ENCODE results near the gene CHMP4A. TPM values are rescaled to one million over a fixed set of nuclear protein-coding genes. Genes with fewer than 3 reads are reported as not detected.

The CHMP4A gene
- total and polyA plus RNA-seq, 2 of the 13 experiments (the other 11 are each of a cell fraction or from before 2014, with no cell fraction given): 83.6 to 113 TPM

DNA sequence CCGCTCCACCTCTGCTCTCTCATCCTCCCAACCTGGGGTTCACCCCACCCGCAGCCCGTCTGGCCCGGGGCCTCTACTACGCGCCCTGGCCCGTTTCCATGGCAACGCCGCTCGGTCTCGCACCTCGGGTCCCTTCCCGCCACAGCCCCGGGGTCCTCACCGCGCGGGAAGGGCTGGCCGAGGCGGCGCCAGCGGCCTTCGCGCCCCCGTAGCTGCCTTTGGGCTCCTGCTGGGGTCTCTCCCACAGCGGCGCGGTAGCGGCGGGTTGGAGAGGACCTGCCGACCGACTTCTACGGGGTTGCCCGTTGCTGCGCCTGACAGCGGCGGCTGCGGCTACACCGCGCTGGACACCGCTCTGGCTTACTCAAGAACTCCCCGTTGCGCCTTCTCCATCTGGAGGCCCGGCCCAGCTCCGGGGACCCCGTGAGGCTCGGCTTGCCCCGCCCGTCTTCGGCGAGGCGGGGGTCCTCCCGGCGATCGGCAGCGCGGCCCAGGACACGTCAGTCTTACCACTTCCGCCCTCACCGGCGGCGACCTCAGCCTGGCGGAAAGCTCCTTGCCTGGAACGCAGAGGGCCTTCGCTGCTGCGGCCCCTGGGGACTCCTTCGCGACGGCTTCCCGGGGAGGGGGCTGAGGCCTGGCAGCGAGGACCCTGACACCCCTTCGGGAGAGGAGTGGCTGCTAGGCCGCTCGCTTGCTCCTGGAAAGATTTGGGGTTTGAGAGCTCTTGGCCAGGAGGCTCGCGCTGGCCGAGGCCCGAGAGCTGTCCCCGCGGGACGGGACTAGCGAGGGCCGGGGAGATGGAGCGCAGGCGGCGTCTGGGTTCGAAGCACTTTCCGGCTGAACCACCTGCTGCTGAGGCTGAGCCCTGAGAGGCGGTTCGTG is 17.9 kb downstream of the CHMP4A start, which contains the start of gene TM9SF1 (continued):
- TF ChIP-seq, protein P1, sequence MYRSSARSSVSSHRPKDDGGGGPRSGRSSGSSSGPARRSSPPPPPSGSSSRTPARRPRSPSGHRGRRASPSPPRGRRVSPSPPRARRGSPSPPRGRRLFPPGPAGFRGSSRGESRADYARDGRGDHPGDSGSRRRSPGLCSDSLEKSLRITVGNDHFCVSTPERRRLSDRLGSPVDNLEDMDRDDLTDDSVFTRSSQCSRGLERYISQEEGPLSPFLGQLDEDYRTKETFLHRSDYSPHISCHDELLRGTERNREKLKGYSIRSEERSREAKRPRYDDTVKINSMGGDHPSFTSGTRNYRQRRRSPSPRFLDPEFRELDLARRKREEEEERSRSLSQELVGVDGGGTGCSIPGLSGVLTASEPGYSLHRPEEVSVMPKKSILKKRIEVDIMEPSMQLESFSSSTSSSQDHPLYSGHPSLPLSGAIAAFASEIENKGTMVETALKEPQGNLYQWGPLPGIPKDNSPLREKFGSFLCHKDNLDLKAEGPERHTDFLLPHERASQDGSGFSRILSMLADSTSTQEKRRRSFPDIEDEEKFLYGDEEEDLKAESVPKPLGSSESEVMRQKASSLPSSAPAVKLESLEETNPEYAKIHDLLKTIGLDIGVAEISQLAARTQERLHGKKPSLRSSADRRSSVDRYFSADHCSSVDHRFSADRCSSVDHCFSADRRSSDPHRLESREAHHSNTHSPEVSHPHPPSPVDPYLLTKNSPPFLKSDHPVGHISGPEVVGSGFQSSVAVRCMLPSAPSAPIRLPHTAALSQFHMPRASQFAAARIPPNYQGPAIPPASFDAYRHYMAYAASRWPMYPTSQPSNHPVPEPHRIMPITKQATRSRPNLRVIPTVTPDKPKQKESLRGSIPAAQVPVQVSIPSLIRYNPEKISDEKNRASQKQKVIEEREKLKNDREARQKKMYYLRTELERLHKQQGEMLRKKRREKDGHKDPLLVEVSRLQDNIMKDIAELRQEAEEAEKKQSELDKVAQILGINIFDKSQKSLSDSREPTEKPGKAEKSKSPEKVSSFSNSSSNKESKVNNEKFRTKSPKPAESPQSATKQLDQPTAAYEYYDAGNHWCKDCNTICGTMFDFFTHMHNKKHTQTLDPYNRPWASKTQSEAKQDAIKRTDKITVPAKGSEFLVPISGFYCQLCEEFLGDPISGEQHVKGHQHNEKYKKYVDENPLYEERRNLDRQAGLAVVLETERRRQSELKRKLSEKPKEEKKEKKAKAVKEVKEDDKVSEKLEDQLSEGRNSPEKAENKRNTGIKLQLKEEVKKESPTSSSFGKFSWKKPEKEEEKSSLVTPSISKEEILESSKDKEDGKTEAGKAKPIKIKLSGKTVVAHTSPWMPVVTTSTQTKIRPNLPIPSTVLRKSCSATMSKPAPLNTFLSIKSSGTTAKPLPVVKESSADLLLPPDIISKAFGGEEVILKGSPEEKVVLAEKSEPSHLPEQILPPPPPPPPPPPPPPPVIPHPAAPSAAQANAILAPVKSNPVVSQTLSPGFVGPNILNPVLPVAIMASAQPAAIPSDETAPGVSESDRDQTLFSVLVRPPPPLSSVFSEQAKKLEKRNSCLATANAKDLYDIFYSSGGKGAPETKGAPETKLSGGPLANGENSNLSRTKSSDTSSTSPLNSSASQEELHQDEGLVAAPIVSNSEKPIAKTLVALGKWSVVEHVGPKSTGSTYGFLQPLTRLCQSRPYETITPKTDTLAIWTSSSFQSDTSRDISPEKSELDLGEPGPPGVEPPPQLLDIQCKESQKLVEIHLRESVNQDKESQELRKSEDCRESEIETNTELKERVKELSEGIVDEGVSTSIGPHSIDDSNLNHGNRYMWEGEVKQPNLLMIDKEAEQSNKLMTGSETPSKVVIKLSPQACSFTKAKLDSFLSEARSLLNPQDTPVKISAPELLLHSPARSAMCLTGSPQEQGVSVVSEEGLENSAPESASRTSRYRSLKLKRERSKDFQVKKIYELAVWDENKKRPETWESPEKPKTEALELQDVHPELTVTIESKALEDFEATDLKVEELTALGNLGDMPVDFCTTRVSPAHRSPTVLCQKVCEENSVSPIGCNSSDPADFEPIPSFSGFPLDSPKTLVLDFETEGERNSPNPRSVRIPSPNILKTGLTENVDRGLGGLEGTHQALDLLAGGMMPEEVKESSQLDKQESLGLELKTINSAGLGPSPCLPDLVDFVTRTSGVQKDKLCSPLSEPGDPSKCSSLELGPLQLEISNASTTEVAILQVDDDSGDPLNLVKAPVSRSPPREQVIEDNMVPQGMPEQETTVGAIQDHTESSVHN (CRISPR knock-in tag; IDR thresholded peaks at IDR 0.05): peak; percentile 98; the same call in 1 of the 2 replicates
- peak; percentile 97 for TF ChIP-seq ZSCAN29 (CRISPR knock-in tag; conservative IDR thresholded peaks at IDR 0.05)
- TF ChIP-seq PRMT3 (CRISPR knock-in tag; IDR thresholded peaks at IDR 0.05; ENCODE audit: borderline replicate concordance, low read depth): no peak
- TF ChIP-seq, protein P2, sequence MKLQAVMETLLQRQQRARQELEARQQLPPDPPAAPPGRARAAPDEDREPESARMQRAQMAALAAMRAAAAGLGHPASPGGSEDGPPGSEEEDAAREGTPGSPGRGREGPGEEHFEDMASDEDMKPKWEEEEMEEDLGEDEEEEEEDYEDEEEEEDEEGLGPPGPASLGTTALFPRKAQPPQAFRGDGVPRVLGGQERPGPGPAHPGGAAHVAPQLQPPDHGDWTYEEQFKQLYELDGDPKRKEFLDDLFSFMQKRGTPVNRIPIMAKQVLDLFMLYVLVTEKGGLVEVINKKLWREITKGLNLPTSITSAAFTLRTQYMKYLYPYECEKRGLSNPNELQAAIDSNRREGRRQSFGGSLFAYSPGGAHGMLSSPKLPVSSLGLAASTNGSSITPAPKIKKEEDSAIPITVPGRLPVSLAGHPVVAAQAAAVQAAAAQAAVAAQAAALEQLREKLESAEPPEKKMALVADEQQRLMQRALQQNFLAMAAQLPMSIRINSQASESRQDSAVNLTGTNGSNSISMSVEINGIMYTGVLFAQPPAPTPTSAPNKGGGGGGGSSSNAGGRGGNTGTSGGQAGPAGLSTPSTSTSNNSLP (IDR thresholded peaks at IDR 0.05; ENCODE audit: low read depth, low read length): peak; percentile 9; the same call in 1 of the 2 replicates
- TF ChIP-seq, protein P3, sequence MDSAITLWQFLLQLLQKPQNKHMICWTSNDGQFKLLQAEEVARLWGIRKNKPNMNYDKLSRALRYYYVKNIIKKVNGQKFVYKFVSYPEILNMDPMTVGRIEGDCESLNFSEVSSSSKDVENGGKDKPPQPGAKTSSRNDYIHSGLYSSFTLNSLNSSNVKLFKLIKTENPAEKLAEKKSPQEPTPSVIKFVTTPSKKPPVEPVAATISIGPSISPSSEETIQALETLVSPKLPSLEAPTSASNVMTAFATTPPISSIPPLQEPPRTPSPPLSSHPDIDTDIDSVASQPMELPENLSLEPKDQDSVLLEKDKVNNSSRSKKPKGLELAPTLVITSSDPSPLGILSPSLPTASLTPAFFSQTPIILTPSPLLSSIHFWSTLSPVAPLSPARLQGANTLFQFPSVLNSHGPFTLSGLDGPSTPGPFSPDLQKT (CRISPR knock-in tag; IDR thresholded peaks at IDR 0.05; ENCODE audit: borderline replicate concordance): peak; percentile 82; the same call in 1 of the 2 replicates
- no peak; the same call in 1 of the 2 replicates for TF ChIP-seq MTA3 (CRISPR knock-in tag; IDR thresholded peaks at IDR 0.05)
- 0 out of 2 replicates have a peak, but pooled peaks have one; percentile 41 for TF ChIP-seq ZNF7 (CRISPR knock-in tag; IDR thresholded peaks at IDR 0.05)
- no peak for TF ChIP-seq PRPF4 (IDR thresholded peaks at IDR 0.05; ENCODE audit: low read depth, low read length, poor library complexity, severe bottlenecking)
- no peak for TF ChIP-seq CEBPG (CRISPR knock-in tag; IDR thresholded peaks at IDR 0.05)
- TF ChIP-seq, protein P4, sequence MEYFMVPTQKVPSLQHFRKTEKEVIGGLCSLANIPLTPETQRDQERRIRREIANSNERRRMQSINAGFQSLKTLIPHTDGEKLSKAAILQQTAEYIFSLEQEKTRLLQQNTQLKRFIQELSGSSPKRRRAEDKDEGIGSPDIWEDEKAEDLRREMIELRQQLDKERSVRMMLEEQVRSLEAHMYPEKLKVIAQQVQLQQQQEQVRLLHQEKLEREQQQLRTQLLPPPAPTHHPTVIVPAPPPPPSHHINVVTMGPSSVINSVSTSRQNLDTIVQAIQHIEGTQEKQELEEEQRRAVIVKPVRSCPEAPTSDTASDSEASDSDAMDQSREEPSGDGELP (IDR thresholded peaks at IDR 0.05; ENCODE audit: borderline replicate concordance, low read depth): peak; percentile 66; the same call in 1 of the 2 replicates
- TF ChIP-seq, protein P5, sequence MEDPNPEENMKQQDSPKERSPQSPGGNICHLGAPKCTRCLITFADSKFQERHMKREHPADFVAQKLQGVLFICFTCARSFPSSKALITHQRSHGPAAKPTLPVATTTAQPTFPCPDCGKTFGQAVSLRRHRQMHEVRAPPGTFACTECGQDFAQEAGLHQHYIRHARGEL (CRISPR knock-in tag; IDR thresholded peaks at IDR 0.05): peak; percentile 86
- peak; percentile 100 for TF ChIP-seq RBFOX2 (IDR thresholded peaks at IDR 0.05; ENCODE audit: low read depth, low read length)

All from HepG2 (cell line).